ENCODE results near the gene TNIP3.

The TNIP3 gene

DNA sequence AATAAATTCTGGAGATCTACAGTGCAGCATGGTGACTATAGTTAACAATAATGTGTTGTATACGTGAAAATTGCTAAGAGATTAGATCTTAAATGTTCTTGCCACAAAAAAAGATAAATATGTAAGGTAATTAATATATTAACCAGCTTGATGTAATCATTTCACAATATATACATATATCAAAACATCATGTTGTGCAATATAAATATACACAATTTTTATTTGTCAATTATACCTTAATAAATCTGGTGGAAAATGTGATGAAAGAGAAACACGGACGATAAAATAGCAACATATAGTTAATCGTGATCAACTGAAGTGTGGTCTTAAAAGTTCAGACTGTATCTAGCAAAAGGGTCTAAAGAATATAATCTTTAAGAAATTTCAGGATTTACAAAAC, 75.3 kb downstream of the TNIP3 start:
- DNase-seq (ENCODE audit: low read depth in 1 of 2, low spot score in 1 of 2): no peak

All from activated T-helper 1 cell treated with anti-CD3 and anti-CD28 coated beads, Interleukin-2, amount 50 U/mL, for 16 hours (primary cell).